GM23338 (cell line): ENCODE data around the gene RASAL3. TPM values are rescaled to one million over a fixed set of nuclear protein-coding genes. Genes with fewer than 3 reads are reported as not detected.

Experiments used
- ATAC-seq: fragments of 200-7000 bp; cut with Tn5 transposase; 3 replicates; pipeline ENCODE4 v1.9.1; 2020
- DNase-seq: peaks from one replicate; pipeline ENCODE4 v3.0.0-alpha.2; 2015; ENCODE audit warnings: low spot score
- H2AFZ ChIP-seq: fragments of 200-600 bp; sonication (generic); 2 replicates; pipeline ENCODE4 v1.8.0; 2016; ENCODE audit warnings: antibody characterized with exemption, mild to moderate bottlenecking, moderate library complexity
- H3F3A ChIP-seq: fragments of 200-600 bp; sonication (generic); replicated peaks from 2 replicates; pipeline ENCODE4 v1.8.0; 2017; ENCODE audit warnings: antibody characterized with exemption, mixed run types, low read depth
- H3K27ac ChIP-seq: fragments of 200-600 bp; sonication (generic); 2 replicates; pipeline ENCODE4 v1.6.1; 2016; ENCODE audit warnings: low read depth
- H3K27me3 ChIP-seq: fragments of 200-600 bp; sonication (generic); 2 replicates; pipeline ENCODE4 v1.8.0; 2016; ENCODE audit warnings: mild to moderate bottlenecking, mixed run types, moderate library complexity; ENCODE audit not compliant: insufficient read depth
- H3K36me3 ChIP-seq: fragments of 200-600 bp; sonication (generic); 2 replicates; pipeline ENCODE4 v1.8.0; 2016; ENCODE audit warnings: mild to moderate bottlenecking; ENCODE audit not compliant: insufficient read depth
- H3K4me1 ChIP-seq: fragments of 200-600 bp; sonication (generic); 2 replicates; pipeline ENCODE4 v1.8.0; 2016; ENCODE audit warnings: mild to moderate bottlenecking, moderate library complexity; ENCODE audit not compliant: insufficient read depth
- H3K4me2 ChIP-seq: fragments of 200-600 bp; sonication (generic); 2 replicates; pipeline ENCODE4 v1.7.1; 2017; ENCODE audit warnings: mixed run types
- H3K4me3 ChIP-seq: fragments of 200-600 bp; sonication (generic); 2 replicates; pipeline ENCODE4 v1.6.1; 2016; ENCODE audit warnings: mixed run types
- H3K79me2 ChIP-seq: fragments of 200-600 bp; sonication (generic); replicated peaks from 2 replicates; pipeline ENCODE4 v1.8.0; 2017; ENCODE audit warnings: mild to moderate bottlenecking; ENCODE audit not compliant: insufficient read depth
- H3K9me2 ChIP-seq: fragments of 200-600 bp; sonication (generic); 2 replicates; pipeline ENCODE4 v1.8.0; 2017; ENCODE audit not compliant: insufficient read depth
- H4K20me1 ChIP-seq: fragments of 200-600 bp; sonication (generic); replicated peaks from 2 replicates; pipeline ENCODE4 v1.8.0; 2017; ENCODE audit warnings: mild to moderate bottlenecking; ENCODE audit not compliant: insufficient read depth
- H3K27ac Mint-ChIP-seq: 2 replicates; pipeline ENCODE4 v1.8.0; 2020; ENCODE audit warnings: inconsistent platforms, mild to moderate bottlenecking, moderate library complexity, mixed read lengths
- H3K27me3 Mint-ChIP-seq: 3 replicates; pipeline ENCODE4 v1.8.0; 2022; ENCODE audit warnings: low read depth, mild to moderate bottlenecking, moderate library complexity, mixed read lengths, inconsistent platforms; ENCODE audit not compliant: insufficient read depth, poor library complexity
- H3K36me3 Mint-ChIP-seq: 3 replicates; pipeline ENCODE4 v1.8.0; 2021; ENCODE audit warnings: low read depth, mild to moderate bottlenecking, inconsistent platforms, moderate library complexity, mixed read lengths
- H3K4me1 Mint-ChIP-seq: 3 replicates; pipeline ENCODE4 v1.8.0; 2020; ENCODE audit warnings: mild to moderate bottlenecking, inconsistent platforms, mixed read lengths
- H3K4me3 Mint-ChIP-seq: 3 replicates; pipeline ENCODE4 v1.8.0; 2021; ENCODE audit warnings: moderate library complexity, mild to moderate bottlenecking, inconsistent platforms, mixed read lengths
- H3K9me3 Mint-ChIP-seq: 3 replicates; pipeline ENCODE4 v1.8.0; 2020; ENCODE audit warnings: moderate library complexity, mild to moderate bottlenecking, inconsistent platforms, mixed read lengths
- CREB1 ChIP-seq: fragments of 250-450 bp; sonication (Bioruptor Pico); IDR thresholded peaks from 2 replicates; pipeline ENCODE4 v1.5.0; 2020; ENCODE audit warnings: low read depth, mild to moderate bottlenecking, moderate library complexity
- EZH2 ChIP-seq: fragments of 200-600 bp; sonication (generic); IDR thresholded peaks from one replicate; pipeline ENCODE4 v1.8.0; 2017; ENCODE audit warnings: antibody characterized with exemption, mild to moderate bottlenecking, low read depth; ENCODE audit not compliant: unreplicated experiment
- EZH2phosphoT487 ChIP-seq: fragments of 200-600 bp; sonication (generic); IDR thresholded peaks from one replicate; pipeline ENCODE4 v1.8.1; 2018; ENCODE audit warnings: antibody characterized with exemption; ENCODE audit not compliant: unreplicated experiment
- JUNB ChIP-seq: IDR thresholded peaks from one replicate; pipeline ENCODE4 v1.6.1; 2016; ENCODE audit warnings: antibody characterized with exemption; ENCODE audit not compliant: unreplicated experiment
- NANOG ChIP-seq: IDR thresholded peaks from 2 replicates; pipeline ENCODE4 v1.6.1; 2016; ENCODE audit warnings: antibody characterized with exemption, borderline replicate concordance
- POLR2AphosphoS5 ChIP-seq: IDR thresholded peaks from 2 replicates; pipeline ENCODE4 v1.6.1; 2016; ENCODE audit warnings: antibody characterized with exemption, low read depth
- STAT1 ChIP-seq: IDR thresholded peaks from one replicate; pipeline ENCODE4 v1.6.1; 2016; ENCODE audit warnings: antibody characterized with exemption; ENCODE audit not compliant: unreplicated experiment
- ZNF114 ChIP-seq: fragments of 250-450 bp; sonication (Bioruptor Pico); IDR thresholded peaks from 2 replicates; pipeline ENCODE4 v1.5.0; 2020; ENCODE audit warnings: mild to moderate bottlenecking, moderate library complexity
- ZNF331 ChIP-seq: fragments of 250-450 bp; sonication (Bioruptor Pico); IDR thresholded peaks from 2 replicates; pipeline ENCODE4 v1.5.0; 2020; ENCODE audit warnings: low read depth, mild to moderate bottlenecking, moderate library complexity
- polyA plus RNA-seq: library from polyadenylated mRNA; unstranded; fragments of >200 nt; fragmentation: Nextera tagmentation; extraction: Ambion mirVana; gene quantifications from 2 replicates; pipeline ENCODE4 v1.2.1, GENCODE V29; 2016
- total RNA-seq: library from RNA; depleted of rRNA; stranded (reverse); fragments of >200 nt; shearing (Covaris generic); gene quantifications from 2 replicates; pipeline ENCODE4 v1.2.3, GENCODE V29; 2014
- TF ChIP-seq, protein P1 (sequence below): IDR thresholded peaks from 2 replicates; pipeline ENCODE4 v1.6.1; 2016; ENCODE audit warnings: antibody characterized with exemption
- TF ChIP-seq, protein P2 (sequence below), 2 experiments: fragments of 200-600 bp in 1 of 2; sonication (generic) in 1 of 2; conservative IDR thresholded peaks; 2 replicates each; pipeline versions ENCODE4 v1.5.1 to v1.6.1; 2016 to 2017; ENCODE audit warnings: antibody characterized with exemption in 2 of 2, low read depth in 2 of 2, mild to moderate bottlenecking in 2 of 2, moderate library complexity in 1 of 2
- TF ChIP-seq, protein P3 (sequence below): IDR thresholded peaks from one replicate; pipeline ENCODE4 v1.6.1; 2018; ENCODE audit warnings: antibody characterized with exemption; ENCODE audit not compliant: unreplicated experiment
- TF ChIP-seq, protein P4 (sequence below): fragments of 250-450 bp; sonication (Bioruptor Pico); IDR thresholded peaks from 2 replicates; pipeline ENCODE4 v1.5.0; 2020; ENCODE audit warnings: mild to moderate bottlenecking, moderate library complexity

The RASAL3 gene
- total and polyA plus RNA-seq, 2 experiments from 2014 or later = 1.8 to 1.9 TPM

DNA sequence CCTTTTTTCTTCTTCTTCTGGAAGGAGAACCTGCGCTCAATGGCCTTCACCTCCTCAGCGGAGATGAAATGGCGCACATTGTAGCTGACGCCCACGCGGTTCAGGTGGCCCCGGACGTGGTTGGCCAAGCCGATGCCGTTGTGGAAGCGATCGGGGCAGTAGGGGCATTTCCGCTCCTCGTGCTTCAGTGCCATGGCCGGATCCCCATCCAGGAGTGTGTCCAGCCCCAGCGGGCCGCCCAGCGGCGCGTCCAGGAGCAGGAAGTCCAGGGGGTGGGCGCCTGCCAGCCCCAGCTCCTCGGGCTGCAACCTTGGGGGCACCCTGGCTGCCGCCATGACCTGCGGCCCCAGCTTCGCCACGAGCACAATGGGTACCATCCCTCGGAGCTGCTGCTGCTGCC, 25.8 kb downstream of the RASAL3 start:
- H3K4me3 ChIP-seq = no peak overlapping the region
- no peak overlapping the region for H2AFZ ChIP-seq
- peaks cover 2% of the 10 kb centered on the region; the same call in 2 of the 3 replicates for H3K4me1 Mint-ChIP-seq
- H3K36me3 ChIP-seq = no peaks in the 10 kb centered on the region
- H3K9me3 Mint-ChIP-seq = no peaks in the 10 kb centered on the region
- H3K9me2 ChIP-seq = no peaks in the 10 kb centered on the region
- H3K27ac ChIP-seq = no peak overlapping the region
- H3K27ac Mint-ChIP-seq = no peak overlapping the region
- H3K36me3 Mint-ChIP-seq = no peaks in the 10 kb centered on the region
- peaks cover 1% of the 10 kb centered on the region; the same call in 1 of the 2 replicates for H3F3A ChIP-seq
- no peak overlapping the region for H3K4me2 ChIP-seq
- TF ChIP-seq, protein P1, sequence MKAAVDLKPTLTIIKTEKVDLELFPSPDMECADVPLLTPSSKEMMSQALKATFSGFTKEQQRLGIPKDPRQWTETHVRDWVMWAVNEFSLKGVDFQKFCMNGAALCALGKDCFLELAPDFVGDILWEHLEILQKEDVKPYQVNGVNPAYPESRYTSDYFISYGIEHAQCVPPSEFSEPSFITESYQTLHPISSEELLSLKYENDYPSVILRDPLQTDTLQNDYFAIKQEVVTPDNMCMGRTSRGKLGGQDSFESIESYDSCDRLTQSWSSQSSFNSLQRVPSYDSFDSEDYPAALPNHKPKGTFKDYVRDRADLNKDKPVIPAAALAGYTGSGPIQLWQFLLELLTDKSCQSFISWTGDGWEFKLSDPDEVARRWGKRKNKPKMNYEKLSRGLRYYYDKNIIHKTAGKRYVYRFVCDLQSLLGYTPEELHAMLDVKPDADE = no peak
- TF ChIP-seq ZNF331 (CRISPR knock-in tag) (no peak), JUNB (no peak), EZH2phosphoT487 (no peak), STAT1 (no peak), CREB1 (no peak), ZNF114 (CRISPR knock-in tag) (no peak), NANOG (no peak), EZH2 (no peak), POLR2AphosphoS5 (no peak)
- TF ChIP-seq, protein P2, sequence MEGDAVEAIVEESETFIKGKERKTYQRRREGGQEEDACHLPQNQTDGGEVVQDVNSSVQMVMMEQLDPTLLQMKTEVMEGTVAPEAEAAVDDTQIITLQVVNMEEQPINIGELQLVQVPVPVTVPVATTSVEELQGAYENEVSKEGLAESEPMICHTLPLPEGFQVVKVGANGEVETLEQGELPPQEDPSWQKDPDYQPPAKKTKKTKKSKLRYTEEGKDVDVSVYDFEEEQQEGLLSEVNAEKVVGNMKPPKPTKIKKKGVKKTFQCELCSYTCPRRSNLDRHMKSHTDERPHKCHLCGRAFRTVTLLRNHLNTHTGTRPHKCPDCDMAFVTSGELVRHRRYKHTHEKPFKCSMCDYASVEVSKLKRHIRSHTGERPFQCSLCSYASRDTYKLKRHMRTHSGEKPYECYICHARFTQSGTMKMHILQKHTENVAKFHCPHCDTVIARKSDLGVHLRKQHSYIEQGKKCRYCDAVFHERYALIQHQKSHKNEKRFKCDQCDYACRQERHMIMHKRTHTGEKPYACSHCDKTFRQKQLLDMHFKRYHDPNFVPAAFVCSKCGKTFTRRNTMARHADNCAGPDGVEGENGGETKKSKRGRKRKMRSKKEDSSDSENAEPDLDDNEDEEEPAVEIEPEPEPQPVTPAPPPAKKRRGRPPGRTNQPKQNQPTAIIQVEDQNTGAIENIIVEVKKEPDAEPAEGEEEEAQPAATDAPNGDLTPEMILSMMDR (conservative IDR thresholded peaks at IDR 0.05; ENCODE audit: low read depth in 2 of 2) = no peak
- TF ChIP-seq, protein P3, sequence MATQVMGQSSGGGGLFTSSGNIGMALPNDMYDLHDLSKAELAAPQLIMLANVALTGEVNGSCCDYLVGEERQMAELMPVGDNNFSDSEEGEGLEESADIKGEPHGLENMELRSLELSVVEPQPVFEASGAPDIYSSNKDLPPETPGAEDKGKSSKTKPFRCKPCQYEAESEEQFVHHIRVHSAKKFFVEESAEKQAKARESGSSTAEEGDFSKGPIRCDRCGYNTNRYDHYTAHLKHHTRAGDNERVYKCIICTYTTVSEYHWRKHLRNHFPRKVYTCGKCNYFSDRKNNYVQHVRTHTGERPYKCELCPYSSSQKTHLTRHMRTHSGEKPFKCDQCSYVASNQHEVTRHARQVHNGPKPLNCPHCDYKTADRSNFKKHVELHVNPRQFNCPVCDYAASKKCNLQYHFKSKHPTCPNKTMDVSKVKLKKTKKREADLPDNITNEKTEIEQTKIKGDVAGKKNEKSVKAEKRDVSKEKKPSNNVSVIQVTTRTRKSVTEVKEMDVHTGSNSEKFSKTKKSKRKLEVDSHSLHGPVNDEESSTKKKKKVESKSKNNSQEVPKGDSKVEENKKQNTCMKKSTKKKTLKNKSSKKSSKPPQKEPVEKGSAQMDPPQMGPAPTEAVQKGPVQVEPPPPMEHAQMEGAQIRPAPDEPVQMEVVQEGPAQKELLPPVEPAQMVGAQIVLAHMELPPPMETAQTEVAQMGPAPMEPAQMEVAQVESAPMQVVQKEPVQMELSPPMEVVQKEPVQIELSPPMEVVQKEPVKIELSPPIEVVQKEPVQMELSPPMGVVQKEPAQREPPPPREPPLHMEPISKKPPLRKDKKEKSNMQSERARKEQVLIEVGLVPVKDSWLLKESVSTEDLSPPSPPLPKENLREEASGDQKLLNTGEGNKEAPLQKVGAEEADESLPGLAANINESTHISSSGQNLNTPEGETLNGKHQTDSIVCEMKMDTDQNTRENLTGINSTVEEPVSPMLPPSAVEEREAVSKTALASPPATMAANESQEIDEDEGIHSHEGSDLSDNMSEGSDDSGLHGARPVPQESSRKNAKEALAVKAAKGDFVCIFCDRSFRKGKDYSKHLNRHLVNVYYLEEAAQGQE = no peak
- TF ChIP-seq, protein P4, sequence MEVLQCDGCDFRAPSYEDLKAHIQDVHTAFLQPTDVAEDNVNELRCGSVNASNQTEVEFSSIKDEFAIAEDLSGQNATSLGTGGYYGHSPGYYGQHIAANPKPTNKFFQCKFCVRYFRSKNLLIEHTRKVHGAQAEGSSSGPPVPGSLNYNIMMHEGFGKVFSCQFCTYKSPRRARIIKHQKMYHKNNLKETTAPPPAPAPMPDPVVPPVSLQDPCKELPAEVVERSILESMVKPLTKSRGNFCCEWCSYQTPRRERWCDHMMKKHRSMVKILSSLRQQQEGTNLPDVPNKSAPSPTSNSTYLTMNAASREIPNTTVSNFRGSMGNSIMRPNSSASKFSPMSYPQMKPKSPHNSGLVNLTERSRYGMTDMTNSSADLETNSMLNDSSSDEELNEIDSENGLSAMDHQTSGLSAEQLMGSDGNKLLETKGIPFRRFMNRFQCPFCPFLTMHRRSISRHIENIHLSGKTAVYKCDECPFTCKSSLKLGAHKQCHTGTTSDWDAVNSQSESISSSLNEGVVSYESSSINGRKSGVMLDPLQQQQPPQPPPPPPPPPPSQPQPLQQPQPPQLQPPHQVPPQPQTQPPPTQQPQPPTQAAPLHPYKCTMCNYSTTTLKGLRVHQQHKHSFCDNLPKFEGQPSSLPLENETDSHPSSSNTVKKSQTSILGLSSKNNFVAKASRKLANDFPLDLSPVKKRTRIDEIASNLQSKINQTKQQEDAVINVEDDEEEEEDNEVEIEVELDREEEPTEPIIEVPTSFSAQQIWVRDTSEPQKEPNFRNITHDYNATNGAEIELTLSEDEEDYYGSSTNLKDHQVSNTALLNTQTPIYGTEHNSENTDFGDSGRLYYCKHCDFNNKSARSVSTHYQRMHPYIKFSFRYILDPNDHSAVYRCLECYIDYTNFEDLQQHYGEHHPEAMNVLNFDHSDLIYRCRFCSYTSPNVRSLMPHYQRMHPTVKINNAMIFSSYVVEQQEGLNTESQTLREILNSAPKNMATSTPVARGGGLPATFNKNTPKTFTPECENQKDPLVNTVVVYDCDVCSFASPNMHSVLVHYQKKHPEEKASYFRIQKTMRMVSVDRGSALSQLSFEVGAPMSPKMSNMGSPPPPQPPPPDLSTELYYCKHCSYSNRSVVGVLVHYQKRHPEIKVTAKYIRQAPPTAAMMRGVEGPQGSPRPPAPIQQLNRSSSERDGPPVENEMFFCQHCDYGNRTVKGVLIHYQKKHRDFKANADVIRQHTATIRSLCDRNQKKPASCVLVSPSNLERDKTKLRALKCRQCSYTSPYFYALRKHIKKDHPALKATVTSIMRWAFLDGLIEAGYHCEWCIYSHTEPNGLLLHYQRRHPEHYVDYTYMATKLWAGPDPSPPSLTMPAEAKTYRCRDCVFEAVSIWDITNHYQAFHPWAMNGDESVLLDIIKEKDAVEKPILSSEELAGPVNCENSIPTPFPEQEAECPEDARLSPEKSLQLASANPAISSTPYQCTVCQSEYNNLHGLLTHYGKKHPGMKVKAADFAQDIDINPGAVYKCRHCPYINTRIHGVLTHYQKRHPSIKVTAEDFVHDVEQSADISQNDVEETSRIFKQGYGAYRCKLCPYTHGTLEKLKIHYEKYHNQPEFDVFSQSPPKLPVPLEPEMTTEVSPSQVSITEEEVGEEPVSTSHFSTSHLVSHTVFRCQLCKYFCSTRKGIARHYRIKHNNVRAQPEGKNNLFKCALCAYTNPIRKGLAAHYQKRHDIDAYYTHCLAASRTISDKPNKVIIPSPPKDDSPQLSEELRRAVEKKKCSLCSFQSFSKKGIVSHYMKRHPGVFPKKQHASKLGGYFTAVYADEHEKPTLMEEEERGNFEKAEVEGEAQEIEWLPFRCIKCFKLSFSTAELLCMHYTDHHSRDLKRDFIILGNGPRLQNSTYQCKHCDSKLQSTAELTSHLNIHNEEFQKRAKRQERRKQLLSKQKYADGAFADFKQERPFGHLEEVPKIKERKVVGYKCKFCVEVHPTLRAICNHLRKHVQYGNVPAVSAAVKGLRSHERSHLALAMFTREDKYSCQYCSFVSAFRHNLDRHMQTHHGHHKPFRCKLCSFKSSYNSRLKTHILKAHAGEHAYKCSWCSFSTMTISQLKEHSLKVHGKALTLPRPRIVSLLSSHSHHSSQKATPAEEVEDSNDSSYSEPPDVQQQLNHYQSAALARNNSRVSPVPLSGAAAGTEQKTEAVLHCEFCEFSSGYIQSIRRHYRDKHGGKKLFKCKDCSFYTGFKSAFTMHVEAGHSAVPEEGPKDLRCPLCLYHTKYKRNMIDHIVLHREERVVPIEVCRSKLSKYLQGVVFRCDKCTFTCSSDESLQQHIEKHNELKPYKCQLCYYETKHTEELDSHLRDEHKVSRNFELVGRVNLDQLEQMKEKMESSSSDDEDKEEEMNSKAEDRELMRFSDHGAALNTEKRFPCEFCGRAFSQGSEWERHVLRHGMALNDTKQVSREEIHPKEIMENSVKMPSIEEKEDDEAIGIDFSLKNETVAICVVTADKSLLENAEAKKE (CRISPR knock-in tag) = no peak
- DNase-seq (no peak), ATAC-seq (no peak)
- H4K20me1 ChIP-seq = no peaks in the 10 kb centered on the region
- H3K79me2 ChIP-seq = no peaks in the 10 kb centered on the region
- no peaks in the 10 kb centered on the region for H3K4me1 ChIP-seq
- H3K27me3 ChIP-seq = no peaks in the 10 kb centered on the region
- peaks cover 3% of the 10 kb centered on the region for H3K27me3 Mint-ChIP-seq
- H3K4me3 Mint-ChIP-seq = no peak overlapping the region
